SH-SY5Y (cell line): ENCODE results near the gene ZNF24.

Experiments
- GATA2 ChIP-seq: IDR thresholded peaks from 2 replicates; pipeline ENCODE4 v1.6.1; 2011; ENCODE audit warnings: mild to moderate bottlenecking, low read depth, low read length
- GATA3 ChIP-seq: IDR thresholded peaks from 2 replicates; pipeline ENCODE4 v1.6.1; 2011; ENCODE audit warnings: low read depth, mild to moderate bottlenecking, low read length, moderate library complexity

DNA sequence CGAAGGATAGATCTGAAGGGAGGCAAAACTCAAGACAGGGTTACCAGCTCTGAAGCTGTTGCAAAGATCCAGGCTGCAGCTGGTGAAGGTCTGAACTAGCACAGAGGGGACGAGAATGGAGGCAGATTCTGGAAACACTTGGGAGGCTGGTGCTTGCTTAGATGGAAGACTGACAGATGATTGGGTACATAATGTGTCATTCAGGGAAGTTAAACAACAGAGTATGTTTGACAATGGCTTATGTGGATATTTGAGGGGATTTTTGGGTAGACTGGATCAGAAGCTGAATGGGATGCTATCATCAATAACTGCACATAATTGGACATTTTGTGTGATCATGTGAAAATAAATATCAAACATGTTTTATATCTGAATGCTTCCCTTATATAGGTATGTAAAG, 35.2 kb upstream of the ZNF24 start:
- TF ChIP-seq GATA2 (no peak), GATA3 (no peak)
